Nephron progenitor cell (in vitro differentiated cells): ENCODE results near the gene OR10J4.
"Not testable (repeated sequence)": the region's sequence is repeated elsewhere in the genome, so short reads cannot be mapped to it uniquely, and the experiment has no call there.

Experiments used
- DNase-seq: peaks from one replicate; pipeline ENCODE4 v3.0.0; 2021
- H3K27ac Mint-ChIP-seq: 2 replicates; pipeline ENCODE4 v1.8.0; 2021; ENCODE audit warnings: mild to moderate bottlenecking, moderate library complexity, mixed read lengths
- H3K27me3 Mint-ChIP-seq: 2 replicates; pipeline ENCODE4 v1.8.0; 2021; ENCODE audit warnings: mild to moderate bottlenecking, low read depth, mixed read lengths; ENCODE audit not compliant: poor library complexity
- H3K36me3 Mint-ChIP-seq: 2 replicates; pipeline ENCODE4 v1.8.0; 2021; ENCODE audit warnings: low read depth, mixed read lengths
- H3K4me1 Mint-ChIP-seq: 2 replicates; pipeline ENCODE4 v1.8.0; 2021; ENCODE audit warnings: mixed read lengths
- H3K4me3 Mint-ChIP-seq: 2 replicates; pipeline ENCODE4 v1.8.0; 2021; ENCODE audit warnings: mild to moderate bottlenecking, moderate library complexity, mixed read lengths
- H3K9me3 Mint-ChIP-seq: 2 replicates; pipeline ENCODE4 v1.8.0; 2021; ENCODE audit warnings: mild to moderate bottlenecking, moderate library complexity, mixed read lengths
- CTCF ChIP-seq: fragments of 200-600 bp; sonication (generic); IDR thresholded peaks from 2 replicates; pipeline ENCODE4 v1.5.0; 2021; ENCODE audit warnings: antibody characterized with exemption

OR10J4 gene

GRCh38 chr1:159444511-159444910 lies 12.5 kb downstream of the OR10J4 start:
- H3K36me3 Mint-ChIP-seq: no peaks in the 10 kb centered on the region
- H3K27me3 Mint-ChIP-seq: peaks cover 8% of the 10 kb centered on the region
- no peak for DNase-seq
- peaks cover 53% of the 10 kb centered on the region for H3K9me3 Mint-ChIP-seq
- H3K4me1 Mint-ChIP-seq: no peaks in the 10 kb centered on the region
- no peak overlapping the region for H3K27ac Mint-ChIP-seq
- H3K4me3 Mint-ChIP-seq: no peak overlapping the region
- TF ChIP-seq CTCF: no peak

GRCh38 chr1:159448181-159448580 lies 16.2 kb downstream of the OR10J4 start:
- H3K27ac Mint-ChIP-seq: no peak overlapping the region
- no peaks in the 10 kb centered on the region for H3K4me1 Mint-ChIP-seq
- H3K4me3 Mint-ChIP-seq: no peak overlapping the region
- no peak for DNase-seq
- H3K9me3 Mint-ChIP-seq: peaks cover 68% of the 10 kb centered on the region
- TF ChIP-seq CTCF: no peak
- no peaks in the 10 kb centered on the region for H3K36me3 Mint-ChIP-seq
- peaks cover 4% of the 10 kb centered on the region for H3K27me3 Mint-ChIP-seq

GRCh38 chr1:159449605-159450004 lies 17.6 kb downstream of the OR10J4 start:
- peaks cover 72% of the 10 kb centered on the region for H3K9me3 Mint-ChIP-seq
- H3K4me1 Mint-ChIP-seq, H3K36me3 Mint-ChIP-seq, H3K27me3 Mint-ChIP-seq, H3K27ac Mint-ChIP-seq, DNase-seq, H3K4me3 Mint-ChIP-seq: not testable (repeated sequence)

GRCh38 chr1:159459551-159459950 lies 27.5 kb downstream of the OR10J4 start:
- DNase-seq: no peak
- H3K36me3 Mint-ChIP-seq: no peaks in the 10 kb centered on the region
- H3K27me3 Mint-ChIP-seq: no peaks in the 10 kb centered on the region
- no peak overlapping the region for H3K27ac Mint-ChIP-seq
- H3K9me3 Mint-ChIP-seq: peaks cover 39% of the 10 kb centered on the region
- no peaks in the 10 kb centered on the region for H3K4me1 Mint-ChIP-seq
- no peak overlapping the region for H3K4me3 Mint-ChIP-seq
- TF ChIP-seq CTCF: no peak

- Mint-ChIP-seq H3K27ac (no peak overlapping the region), H3K4me1 (no peaks in the 10 kb centered on the region), H3K36me3 (no peaks in the 10 kb centered on the region), H3K27me3 (no peaks in the 10 kb centered on the region), H3K9me3 (peaks cover 52% of the 10 kb centered on the region), H3K4me3 (no peak overlapping the region)
- no peak for DNase-seq
- no peak for TF ChIP-seq CTCF
Observed at GRCh38 chr1:159465191-159465603, 33.2 kb downstream of the OR10J4 start.

- no peak for DNase-seq
Observed at GRCh38 chr1:159468321-159468720, 36.3 kb downstream of the OR10J4 start.

More at GRCh38 chr1:159468321-159468720, 36.3 kb downstream of the OR10J4 start:
- Mint-ChIP-seq H3K36me3 (no peaks in the 10 kb centered on the region), H3K9me3 (peaks cover 39% of the 10 kb centered on the region), H3K27me3 (no peaks in the 10 kb centered on the region), H3K4me1 (no peaks in the 10 kb centered on the region), H3K27ac (no peak overlapping the region), H3K4me3 (no peak overlapping the region)
- no peak for TF ChIP-seq CTCF
